OCI-M1 (cell line): ENCODE measurements around the gene DDI2.
A peak's percentile ranks its signal among the peaks of the same experiment; 100 is the strongest.
"Not testable (repeated sequence)": the region's sequence is repeated elsewhere in the genome, so short reads cannot be mapped to it uniquely, and the experiment has no call there.

Experiments
- DNase-seq: peaks from one replicate; lab custom pipeline; 2025; lab: John Stamatoyannopoulos, UW

DDI2 gene

GRCh38 chr1:15678578-15678977 is 61.3 kb downstream of the DDI2 start:
- peak; percentile 54 for DNase-seq

GRCh38 chr1:15680131-15680530 is 62.9 kb downstream of the DDI2 start:
- no peak for DNase-seq

- no peak for DNase-seq
Measured at GRCh38 chr1:15680561-15681348, 63.5 kb downstream of the DDI2 start.

GRCh38 chr1:15681349-15682292 is 64.4 kb downstream of the DDI2 start:
- no peak for DNase-seq

- no peak for DNase-seq
Measured at GRCh38 chr1:15682936-15683341, 65.7 kb downstream of the DDI2 start.

GRCh38 chr1:15683345-15684039 is 66.2 kb downstream of the DDI2 start:
- no peak for DNase-seq

GRCh38 chr1:15684042-15684461 is 66.8 kb downstream of the DDI2 start, which contains the start of gene PLEKHM2:
PLEKHM2 (plus strand) TSS chr1:15684320; CDS start chr1:15684559, 239 bp downstream.
- peak; percentile 52 for DNase-seq

- peak; percentile 67 for DNase-seq
Measured at GRCh38 chr1:15684468-15685291, 67.4 kb downstream of the DDI2 start.

GRCh38 chr1:15685820-15686219 is 68.6 kb downstream of the DDI2 start:
- DNase-seq, result no peak

- DNase-seq, result no peak
Measured at GRCh38 chr1:15687446-15687845, 70.2 kb downstream of the DDI2 start.

GRCh38 chr1:15690317-15690716 is 73.1 kb downstream of the DDI2 start:
- no peak for DNase-seq

GRCh38 chr1:15691434-15692032 is 74.3 kb downstream of the DDI2 start:
- DNase-seq, result no peak

GRCh38 chr1:15692121-15692682 is 74.9 kb downstream of the DDI2 start:
- no peak for DNase-seq

- no peak for DNase-seq
Measured at GRCh38 chr1:15693371-15693770, 76.1 kb downstream of the DDI2 start.

- DNase-seq, result peak; percentile 84
Measured at GRCh38 chr1:15696956-15697521, 79.8 kb downstream of the DDI2 start.

GRCh38 chr1:15698201-15698600 is 80.9 kb downstream of the DDI2 start:
- DNase-seq, result no peak

GRCh38 chr1:15699321-15699720 is 82.1 kb downstream of the DDI2 start:
- DNase-seq, result not testable (repeated sequence)

- DNase-seq, result no peak
Measured at GRCh38 chr1:15700508-15700907, 83.2 kb downstream of the DDI2 start.

- no peak for DNase-seq
Measured at GRCh38 chr1:15701784-15702183, 84.5 kb downstream of the DDI2 start.
